ENCODE data around the gene GATA5. TPM values are rescaled to one million over a fixed set of nuclear protein-coding genes. Genes with fewer than 3 reads are reported as not detected.

GATA5 gene
- total RNA-seq, 5 donors from 2014 or later (not counting 1 experiment from before 2014, with no cell fraction given), result not detected

DNA sequence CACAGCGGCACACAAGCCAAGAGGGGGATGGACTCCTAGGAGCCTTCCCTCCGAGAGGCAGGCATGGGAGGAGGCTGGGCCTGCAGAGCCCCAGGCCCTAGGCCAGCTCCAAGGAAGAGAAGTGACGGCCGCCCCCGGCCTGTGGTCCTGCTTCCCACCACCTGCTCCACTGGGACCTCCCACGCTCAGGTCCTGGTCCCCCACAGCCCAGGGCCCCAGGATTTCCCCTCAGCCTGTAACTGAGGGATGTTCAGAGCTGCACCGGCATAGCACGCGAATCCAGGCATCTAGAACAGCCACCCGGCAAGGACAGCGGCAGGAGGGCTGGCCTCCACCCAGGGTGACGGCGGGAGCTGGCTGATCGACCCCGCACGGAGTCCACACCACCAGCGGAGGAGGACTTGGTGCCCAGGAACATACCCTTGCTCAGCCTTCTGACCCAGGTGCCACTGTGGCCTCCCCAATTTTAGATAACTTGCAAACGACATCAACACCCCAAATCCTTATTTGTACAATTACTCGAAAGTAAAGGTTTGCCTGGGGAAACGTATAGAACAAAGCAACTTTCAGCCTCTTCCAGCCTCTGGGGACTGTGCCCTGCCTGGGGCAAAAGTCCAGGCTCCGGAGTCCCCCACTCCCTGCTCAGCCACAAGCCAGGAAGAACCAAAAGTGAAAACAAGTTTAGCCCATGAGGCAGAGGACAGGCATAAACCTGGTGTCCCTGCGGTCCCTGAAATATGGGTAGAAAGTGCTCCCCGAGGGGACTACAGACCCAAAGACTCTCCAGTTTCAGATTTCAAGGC lies 3.5 kb downstream of the GATA5 start:
- DNase-seq (no peak), ATAC-seq (replicated peaks in 1 of 4) (no peak)
- Histone ChIP-seq H3K27ac (ENCODE audit: low read length) (no peak overlapping the region), H3K9me3 (no peaks in the 10 kb centered on the region), H3K4me1 (ENCODE audit: control insufficient read depth in 1 of 2, extremely low read depth in 1 of 2, insufficient read depth in 2 of 2, low read length in 2 of 2) (peaks cover 0 to 6% of the 10 kb centered on the region in 2 experiments), H3K4me3 (ENCODE audit: control insufficient read depth in 1 of 2, extremely low read depth in 1 of 2, low read length in 1 of 2) (no peak overlapping the region), H3K27me3 (replicated peaks in 1 of 2; ENCODE audit: control insufficient read depth in 2 of 2, extremely low read depth in 1 of 2, insufficient read depth in 2 of 2, low read length in 1 of 2) (peaks cover 0 to 82% of the 10 kb centered on the region in 2 experiments), H3K36me3 (ENCODE audit: control insufficient read depth in 2 of 2, extremely low read depth in 1 of 2, insufficient read depth in 1 of 2, low read length in 1 of 2) (no peaks in the 10 kb centered on the region)
- H3K4me3 Mint-ChIP-seq, result no peak overlapping the region
- no peaks in the 10 kb centered on the region for H3K36me3 Mint-ChIP-seq
- no peak overlapping the region for H3K27ac Mint-ChIP-seq
- H3K4me1 Mint-ChIP-seq, result peaks cover 2 to 9% (median 8%) of the 10 kb centered on the region in 3 donors
- 78% methylated on average over 23 of the region's 23 CpGs for WGBS (ENCODE audit: insufficient coverage)
- ChIA-PET POLR2A (interaction anchor here in 1 of 2 donors (0.6 kb wide), 1 partner anchor 668 kb away, joined by 5 read pairs; no protein-coding TSS in a partner anchor), CTCF (no interaction called here)
- H3K27me3 Mint-ChIP-seq, result peaks cover 29 to 42% of the 10 kb centered on the region in 2 donors
- H3K9me3 Mint-ChIP-seq, result no peaks in the 10 kb centered on the region

DNA sequence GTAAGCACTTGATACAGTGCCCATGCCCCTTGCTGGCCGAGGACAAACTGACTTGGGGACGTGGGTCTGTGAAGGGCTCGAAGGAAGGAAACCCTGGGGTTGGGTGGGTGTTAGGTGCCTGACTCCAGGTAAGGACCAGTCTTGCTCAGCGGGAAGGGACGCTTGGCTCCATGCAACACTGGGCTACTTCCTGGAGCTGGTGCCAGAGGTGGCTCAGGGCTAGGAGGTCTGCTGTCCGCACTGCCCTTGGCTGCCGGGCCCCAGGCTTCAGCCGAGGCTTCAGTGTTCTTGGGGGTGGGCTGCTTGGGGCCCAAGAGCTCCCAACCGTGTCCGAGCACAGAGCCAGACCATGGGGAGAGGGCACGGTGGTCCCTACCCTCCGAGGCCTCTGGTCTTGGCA lies 5.3 kb downstream of the GATA5 start:
- no peak overlapping the region for H3K27ac ChIP-seq (ENCODE audit: low read length)
- no peak overlapping the region for H3K4me3 ChIP-seq (ENCODE audit: control insufficient read depth in 1 of 2, extremely low read depth in 1 of 2, low read length in 1 of 2)
- ChIA-PET POLR2A (no interaction called here), CTCF (interaction anchor here in 1 of 2 donors (0.8 kb wide), 1 partner anchor 9 kb away, joined by 3 read pairs; no protein-coding TSS in a partner anchor)
- H3K36me3 ChIP-seq (ENCODE audit: control insufficient read depth in 2 of 2, extremely low read depth in 1 of 2, insufficient read depth in 1 of 2, low read length in 1 of 2), result no peaks in the 10 kb centered on the region
- Mint-ChIP-seq H3K27ac (no peak overlapping the region), H3K9me3 (no peaks in the 10 kb centered on the region), H3K27me3 (peaks cover 23 to 37% of the 10 kb centered on the region in 2 donors), H3K36me3 (no peaks in the 10 kb centered on the region), H3K4me3 (no peak overlapping the region), H3K4me1 (peaks cover 0 to 5% (median 2%) of the 10 kb centered on the region in 3 donors)
- H3K4me1 ChIP-seq (ENCODE audit: control insufficient read depth in 1 of 2, extremely low read depth in 1 of 2, insufficient read depth in 2 of 2, low read length in 2 of 2), result no peaks in the 10 kb centered on the region
- no peak for ATAC-seq (replicated peaks in 1 of 4)
- DNase-seq, result no peak
- H3K9me3 ChIP-seq, result no peaks in the 10 kb centered on the region
- peaks cover 0 to 71% of the 10 kb centered on the region in 2 experiments for H3K27me3 ChIP-seq (replicated peaks in 1 of 2; ENCODE audit: control insufficient read depth in 2 of 2, extremely low read depth in 1 of 2, insufficient read depth in 2 of 2, low read length in 1 of 2)
- 71% methylated on average over 8 of the region's 12 CpGs for WGBS (ENCODE audit: insufficient coverage)

DNA sequence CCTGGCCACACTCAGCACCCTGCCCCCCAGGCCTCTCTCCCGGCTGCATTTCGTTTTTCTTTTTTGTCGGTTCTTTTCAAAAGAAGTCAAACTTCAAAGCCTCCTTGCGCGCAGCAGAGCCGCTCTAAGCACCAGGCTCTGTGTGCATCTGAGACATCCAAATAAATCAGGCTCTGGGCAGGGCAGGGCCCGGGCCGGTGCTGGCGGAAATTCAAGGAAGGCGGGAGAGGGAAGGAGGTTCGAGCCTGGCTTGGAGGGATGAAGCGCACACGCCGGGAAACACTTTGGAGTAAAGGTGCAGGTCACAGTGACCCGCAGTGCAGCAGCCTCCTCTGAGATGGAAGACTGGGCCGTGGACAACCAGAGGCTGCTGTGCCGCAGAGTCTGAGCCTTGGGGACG lies 5.8 kb downstream of the GATA5 start:
- H3K4me1 ChIP-seq (ENCODE audit: control insufficient read depth in 1 of 2, extremely low read depth in 1 of 2, insufficient read depth in 2 of 2, low read length in 2 of 2), result no peaks in the 10 kb centered on the region
- POLR2A ChIA-PET, result no interaction called here
- ATAC-seq (replicated peaks in 1 of 4), result no peak
- Mint-ChIP-seq H3K9me3 (no peaks in the 10 kb centered on the region), H3K27me3 (peaks cover 23 to 37% of the 10 kb centered on the region in 2 donors), H3K27ac (no peak overlapping the region), H3K4me1 (peaks cover 0 to 5% (median 2%) of the 10 kb centered on the region in 3 donors), H3K36me3 (no peaks in the 10 kb centered on the region), H3K4me3 (no peak overlapping the region)
- 52% methylated on average over 18 of the region's 18 CpGs for WGBS (ENCODE audit: insufficient coverage)
- H3K4me3 ChIP-seq (ENCODE audit: control insufficient read depth in 1 of 2, extremely low read depth in 1 of 2, low read length in 1 of 2), result no peak overlapping the region
- DNase-seq, result no peak
- H3K27ac ChIP-seq (ENCODE audit: low read length), result no peak overlapping the region
- CTCF ChIA-PET, result no interaction called here
- H3K9me3 ChIP-seq, result no peaks in the 10 kb centered on the region
- H3K36me3 ChIP-seq (ENCODE audit: control insufficient read depth in 2 of 2, extremely low read depth in 1 of 2, insufficient read depth in 1 of 2, low read length in 1 of 2), result no peaks in the 10 kb centered on the region
- peaks cover 0 to 69% of the 10 kb centered on the region in 2 experiments for H3K27me3 ChIP-seq (replicated peaks in 1 of 2; ENCODE audit: control insufficient read depth in 2 of 2, extremely low read depth in 1 of 2, insufficient read depth in 2 of 2, low read length in 1 of 2)

DNA sequence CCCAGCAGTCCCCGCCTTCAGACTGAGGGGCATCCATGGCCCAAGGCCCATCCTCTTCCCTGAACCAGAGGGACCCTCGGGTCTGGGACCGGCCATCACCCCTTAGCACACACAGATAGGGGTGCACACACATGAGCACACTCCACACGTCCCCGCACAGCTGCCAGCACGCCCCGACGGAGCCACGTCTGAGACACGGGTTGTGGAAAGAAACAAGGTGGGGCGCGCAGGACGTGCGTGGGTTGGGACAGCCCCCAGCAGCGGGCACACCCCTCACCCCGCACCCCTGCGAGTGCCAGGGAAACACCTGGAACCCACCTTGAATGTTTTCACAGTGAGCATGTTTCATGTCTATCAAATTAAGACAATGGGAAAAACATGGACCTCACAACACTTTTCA lies 6.4 kb downstream of the GATA5 start:
- H3K27me3 ChIP-seq (replicated peaks in 1 of 2; ENCODE audit: control insufficient read depth in 2 of 2, extremely low read depth in 1 of 2, insufficient read depth in 2 of 2, low read length in 1 of 2), result peaks cover 0 to 63% of the 10 kb centered on the region in 2 experiments
- POLR2A ChIA-PET, result no interaction called here
- Mint-ChIP-seq H3K36me3 (no peaks in the 10 kb centered on the region), H3K27ac (no peak overlapping the region), H3K4me1 (peaks cover 0 to 1% (median 0%) of the 10 kb centered on the region in 3 donors), H3K27me3 (peaks cover 23 to 34% of the 10 kb centered on the region in 2 donors), H3K4me3 (no peak overlapping the region), H3K9me3 (no peaks in the 10 kb centered on the region)
- H3K4me1 ChIP-seq (ENCODE audit: control insufficient read depth in 1 of 2, extremely low read depth in 1 of 2, insufficient read depth in 2 of 2, low read length in 2 of 2), result no peaks in the 10 kb centered on the region
- no peak for DNase-seq
- H3K36me3 ChIP-seq (ENCODE audit: control insufficient read depth in 2 of 2, extremely low read depth in 1 of 2, insufficient read depth in 1 of 2, low read length in 1 of 2), result no peaks in the 10 kb centered on the region
- H3K4me3 ChIP-seq (ENCODE audit: control insufficient read depth in 1 of 2, extremely low read depth in 1 of 2, low read length in 1 of 2), result no peak overlapping the region
- ATAC-seq (replicated peaks in 1 of 4), result no peak
- no peaks in the 10 kb centered on the region for H3K9me3 ChIP-seq
- H3K27ac ChIP-seq (ENCODE audit: low read length), result no peak overlapping the region
- WGBS (ENCODE audit: insufficient coverage), result 79% methylated on average over 12 of the region's 17 CpGs
- CTCF ChIA-PET, result no interaction called here

DNA sequence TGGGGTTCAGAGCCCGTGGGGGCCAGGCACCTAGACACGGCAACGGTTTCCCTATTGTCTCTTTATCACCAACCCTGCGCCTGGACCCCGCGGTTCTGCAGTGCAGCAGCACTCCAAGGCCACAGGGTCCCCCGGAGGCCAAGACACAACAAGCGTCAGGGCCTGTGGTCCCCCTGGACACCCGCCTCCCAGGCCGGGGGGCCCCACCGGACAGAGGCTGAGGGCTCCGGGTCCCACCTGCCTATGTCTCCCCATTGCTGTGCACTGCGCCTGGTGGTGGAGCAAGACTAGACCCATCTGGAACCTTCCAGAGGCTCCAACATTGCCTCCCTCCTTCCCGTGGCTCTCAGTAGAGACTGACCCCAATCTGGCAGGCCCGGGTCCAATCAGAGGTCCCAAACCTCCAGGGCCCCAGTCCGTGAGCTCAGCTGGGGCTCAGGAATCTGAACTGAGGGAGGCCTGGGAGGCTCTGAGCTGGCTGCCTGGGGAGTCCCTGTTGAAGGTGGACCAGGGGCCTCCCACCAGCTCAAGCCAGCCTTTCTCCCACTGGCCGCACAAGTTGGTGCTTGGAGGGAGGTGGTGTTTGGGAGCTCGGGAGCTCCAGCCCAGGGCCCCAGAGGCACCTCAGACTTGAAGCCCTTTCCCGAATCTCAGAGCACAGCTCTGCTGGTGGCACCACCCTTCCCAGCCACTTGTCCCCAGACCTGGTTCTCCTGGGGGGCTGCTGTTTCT lies 8.8 kb downstream of the GATA5 start:
- H3K4me1 Mint-ChIP-seq, result no peaks in the 10 kb centered on the region
- Histone ChIP-seq H3K27me3 (replicated peaks in 1 of 2; ENCODE audit: control insufficient read depth in 2 of 2, extremely low read depth in 1 of 2, insufficient read depth in 2 of 2, low read length in 1 of 2) (peaks cover 0 to 45% of the 10 kb centered on the region in 2 experiments), H3K36me3 (ENCODE audit: control insufficient read depth in 2 of 2, extremely low read depth in 1 of 2, insufficient read depth in 1 of 2, low read length in 1 of 2) (no peaks in the 10 kb centered on the region), H3K4me1 (ENCODE audit: control insufficient read depth in 1 of 2, extremely low read depth in 1 of 2, insufficient read depth in 2 of 2, low read length in 2 of 2) (no peaks in the 10 kb centered on the region), H3K9me3 (no peaks in the 10 kb centered on the region), H3K27ac (ENCODE audit: low read length) (no peak overlapping the region), H3K4me3 (ENCODE audit: control insufficient read depth in 1 of 2, extremely low read depth in 1 of 2, low read length in 1 of 2) (no peak overlapping the region)
- H3K27me3 Mint-ChIP-seq, result peaks cover 15 to 20% of the 10 kb centered on the region in 2 donors
- ChIA-PET POLR2A (no interaction called here), CTCF (no interaction called here)
- H3K36me3 Mint-ChIP-seq, result no peaks in the 10 kb centered on the region
- H3K27ac Mint-ChIP-seq, result no peak overlapping the region
- ATAC-seq (replicated peaks in 1 of 4) (no peak), DNase-seq (no peak)
- WGBS (ENCODE audit: insufficient coverage), result 85% methylated on average over 15 of the region's 19 CpGs
- no peak overlapping the region for H3K4me3 Mint-ChIP-seq
- no peaks in the 10 kb centered on the region for H3K9me3 Mint-ChIP-seq

DNA sequence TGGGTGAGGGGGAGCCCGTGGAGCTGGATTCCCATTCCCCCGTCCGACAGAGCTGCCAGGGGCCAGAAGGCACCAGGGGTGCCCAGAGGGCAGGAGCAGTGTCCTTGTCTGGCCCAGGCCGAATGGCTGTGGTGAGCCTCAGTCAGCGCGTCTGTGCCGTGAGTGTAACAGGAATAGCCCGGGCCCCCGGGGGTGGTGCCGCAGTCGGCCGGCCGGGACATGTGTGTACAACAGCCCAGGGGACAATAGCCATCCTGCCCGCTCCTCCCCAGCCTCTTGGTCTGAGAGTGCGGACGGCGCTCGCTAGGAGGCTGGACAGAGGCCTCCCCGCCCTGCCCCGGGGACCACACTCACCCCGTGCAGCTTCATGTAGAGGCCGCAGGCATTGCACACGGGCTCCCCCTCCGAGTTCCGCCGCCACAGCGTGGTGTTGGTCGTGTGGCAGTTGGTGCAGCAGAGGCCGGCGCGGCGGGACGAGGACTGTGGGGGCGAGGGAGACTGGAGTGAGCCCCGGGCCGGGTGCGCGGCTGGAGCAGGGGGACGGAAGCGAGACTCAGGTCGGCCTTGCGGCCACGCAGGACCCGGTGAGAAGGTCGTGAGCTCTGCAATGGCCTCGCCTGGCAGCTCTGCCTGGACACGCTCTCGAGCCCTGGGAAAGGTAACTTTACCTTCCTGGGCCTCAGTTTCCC lies 9.6 kb downstream of the GATA5 start:
- Mint-ChIP-seq H3K27me3 (peaks cover 13 to 19% of the 10 kb centered on the region in 2 donors), H3K4me3 (no peak overlapping the region), H3K36me3 (no peaks in the 10 kb centered on the region), H3K9me3 (no peaks in the 10 kb centered on the region), H3K27ac (no peak overlapping the region), H3K4me1 (no peaks in the 10 kb centered on the region)
- no peak for ATAC-seq (replicated peaks in 1 of 4)
- peaks cover 0 to 42% of the 10 kb centered on the region in 2 experiments for H3K27me3 ChIP-seq (replicated peaks in 1 of 2; ENCODE audit: control insufficient read depth in 2 of 2, extremely low read depth in 1 of 2, insufficient read depth in 2 of 2, low read length in 1 of 2)
- no peak overlapping the region for H3K4me3 ChIP-seq (ENCODE audit: control insufficient read depth in 1 of 2, extremely low read depth in 1 of 2, low read length in 1 of 2)
- H3K4me1 ChIP-seq (ENCODE audit: control insufficient read depth in 1 of 2, extremely low read depth in 1 of 2, insufficient read depth in 2 of 2, low read length in 2 of 2), result no peaks in the 10 kb centered on the region
- no peak for DNase-seq
- H3K9me3 ChIP-seq, result no peaks in the 10 kb centered on the region
- H3K36me3 ChIP-seq (ENCODE audit: control insufficient read depth in 2 of 2, extremely low read depth in 1 of 2, insufficient read depth in 1 of 2, low read length in 1 of 2), result no peaks in the 10 kb centered on the region
- H3K27ac ChIP-seq (ENCODE audit: low read length), result no peak overlapping the region
- CTCF ChIA-PET, result no interaction called here
- 87% methylated on average over 48 of the region's 48 CpGs for WGBS (ENCODE audit: insufficient coverage)
- POLR2A ChIA-PET, result no interaction called here

Measured in T-cell (primary cell).